H1 (cell line): ENCODE results near the gene TRMT44. TPM values are rescaled to one million over a fixed set of nuclear protein-coding genes. Genes with fewer than 3 reads are reported as not detected.
"Not testable (repeated sequence)": the region's sequence is repeated elsewhere in the genome, so short reads cannot be mapped to it uniquely, and the experiment has no call there.

Source experiments
- CTCF ChIA-PET: fragments of 300-600 bp; sonication (Branson Sonifier 250); formaldehyde crosslinking; loops from one replicate; lab custom pipeline; 2021; ENCODE audit not compliant: partially characterized antibody; lab: Charles Lee
- POLR2A ChIA-PET: fragments of 300-600 bp; sonication (Branson Sonifier 250); formaldehyde crosslinking; loops from one replicate; lab custom pipeline; 2021; ENCODE audit warnings: inconsistent platforms; ENCODE audit not compliant: partially characterized antibody; lab: Charles Lee
- DNase-seq, 2 experiments: peaks; one replicate each; pipeline versions ENCODE4 v3.0.0 to v3.0.0-alpha.2; 2010 to 2022; ENCODE audit warnings: low spot score in 2 of 2, low read depth in 1 of 2, mixed read lengths in 1 of 2
- FAIRE-seq: peaks from 2 replicates; lab custom pipeline; 2011; peaks lifted over from hg19 to GRCh38; lab: Jason Lieb, UNC
- H2AFZ ChIP-seq: 2 replicates; pipeline ENCODE4 v1.8.1; 2012; ENCODE audit warnings: low read length, inconsistent platforms
- H2AK5ac ChIP-seq: 2 replicates; pipeline ENCODE4 v1.6.1; 2013; ENCODE audit warnings: low read depth, low read length
- H2BK120ac ChIP-seq: replicated peaks from 2 replicates; pipeline ENCODE3; 2013; ENCODE audit warnings: low read depth, low read length, inconsistent platforms
- H2BK12ac ChIP-seq: 2 replicates; pipeline ENCODE4 v1.6.1; 2013; ENCODE audit warnings: low read depth, low read length
- H2BK15ac ChIP-seq: 2 replicates; pipeline ENCODE4 v1.6.1; 2013; ENCODE audit warnings: low read length
- H2BK20ac ChIP-seq: 2 replicates; pipeline ENCODE4 v1.6.1; 2013; ENCODE audit warnings: low read length
- H2BK5ac ChIP-seq: 2 replicates; pipeline ENCODE4 v1.6.1; 2013; ENCODE audit warnings: low read depth, low read length
- H3K14ac ChIP-seq: 2 replicates; pipeline ENCODE4 v1.6.1; 2013; ENCODE audit warnings: inconsistent platforms; ENCODE audit not compliant: insufficient read length
- H3K18ac ChIP-seq: 2 replicates; pipeline ENCODE4 v1.6.1; 2013; ENCODE audit warnings: low read length; ENCODE audit errors: extremely low read depth
- H3K23ac ChIP-seq: 2 replicates; pipeline ENCODE4 v1.6.1; 2013; ENCODE audit warnings: inconsistent platforms; ENCODE audit not compliant: insufficient read length
- H3K23me2 ChIP-seq: 2 replicates; pipeline ENCODE4 v1.6.1; 2013; ENCODE audit warnings: low read depth, low read length
- H3K27ac ChIP-seq: 2 replicates; pipeline ENCODE4 v1.6.1; 2011; ENCODE audit warnings: low read depth, low read length, inconsistent platforms
- H3K27me3 ChIP-seq, 4 experiments: replicated peaks in 1 of 4; 1 replicate in 1 of 4; 2 replicates in 3 of 4; pipeline versions ENCODE4 v1.6.1 to v1.8.1; 2011 to 2013; ENCODE audit warnings: low read length in 3 of 4, mild to moderate bottlenecking in 3 of 4, inconsistent platforms in 2 of 4, mixed read lengths in 2 of 4, moderate library complexity in 1 of 4; ENCODE audit not compliant: control insufficient read depth in 3 of 4, insufficient read depth in 3 of 4; ENCODE audit errors: extremely low read depth in 1 of 4
- H3K36me3 ChIP-seq, 4 experiments: 2 replicates each; pipeline versions ENCODE4 v1.6.1 to v1.8.1; 2011 to 2013; ENCODE audit warnings: mild to moderate bottlenecking in 4 of 4, low read length in 3 of 4, moderate library complexity in 2 of 4, control low read depth in 1 of 4, inconsistent platforms in 1 of 4; ENCODE audit not compliant: insufficient read depth in 4 of 4, control insufficient read depth in 2 of 4
- H3K4ac ChIP-seq: replicated peaks from 2 replicates; pipeline ENCODE3; 2013; ENCODE audit warnings: low read length, low read depth, mixed read lengths, inconsistent platforms; ENCODE audit not compliant: insufficient read length
- H3K4me1 ChIP-seq, 4 experiments: replicated peaks in 1 of 4; 1 replicate in 1 of 4; 2 replicates in 3 of 4; pipeline versions ENCODE4 v1.6.1 to v1.8.1; 2011 to 2013; ENCODE audit warnings: low read length in 3 of 4, inconsistent platforms in 2 of 4, mixed read lengths in 1 of 4; ENCODE audit not compliant: insufficient read depth in 4 of 4, control insufficient read depth in 3 of 4
- H3K4me2 ChIP-seq, 2 experiments: 2 replicates each; pipeline versions ENCODE4 v1.6.1 to v1.8.1; 2011 to 2013; ENCODE audit warnings: low read depth in 2 of 2, low read length in 2 of 2, control low read depth in 1 of 2, inconsistent platforms in 1 of 2, mild to moderate bottlenecking in 1 of 2; ENCODE audit not compliant: insufficient read depth in 1 of 2
- H3K4me3 ChIP-seq, 4 experiments: fragments of 200-600, 300-600 bp in 1 of 4; sonication (generic), shearing (Covaris generic), sonication (Bioruptor Twin) in 1 of 4; 2 replicates each; pipeline versions ENCODE4 v1.5.1 to v1.8.1; 2011 to 2016; ENCODE audit warnings: low read length in 4 of 4, low read depth in 3 of 4, control low read depth in 2 of 4, inconsistent platforms in 2 of 4, mild to moderate bottlenecking in 2 of 4, mixed read lengths in 1 of 4, moderate library complexity in 1 of 4; ENCODE audit not compliant: insufficient read depth in 2 of 4; ENCODE audit errors: extremely low read depth in 1 of 4
- H3K56ac ChIP-seq: replicated peaks from 2 replicates; pipeline ENCODE3; 2013; ENCODE audit warnings: low read depth, mild to moderate bottlenecking, mixed read lengths, low read length, inconsistent platforms; ENCODE audit not compliant: insufficient read length
- H3K79me1 ChIP-seq: 2 replicates; pipeline ENCODE4 v1.6.1; 2013; ENCODE audit warnings: low read depth, low read length, control low read depth
- H3K79me2 ChIP-seq, 2 experiments: 2 replicates each; pipeline versions ENCODE4 v1.6.1 to v1.8.1; 2012 to 2013; ENCODE audit warnings: low read length in 2 of 2, mild to moderate bottlenecking in 2 of 2, inconsistent platforms in 1 of 2; ENCODE audit not compliant: insufficient read depth in 2 of 2, control insufficient read depth in 1 of 2
- H3K9ac ChIP-seq, 4 experiments: replicated peaks in 1 of 4; 1 replicate in 1 of 4; 2 replicates in 3 of 4; pipeline versions ENCODE4 v1.6.1 to v1.8.1; 2011 to 2013; ENCODE audit warnings: low read depth in 3 of 4, low read length in 3 of 4, control low read depth in 2 of 4, mild to moderate bottlenecking in 2 of 4, moderate library complexity in 2 of 4, inconsistent platforms in 1 of 4; ENCODE audit errors: extremely low read depth in 1 of 4
- H3K9me3 ChIP-seq, 2 experiments: 2 replicates each; pipeline versions ENCODE4 v1.6.1 to v1.8.1; 2012 to 2013; ENCODE audit warnings: mild to moderate bottlenecking in 2 of 2, moderate library complexity in 2 of 2, control low read depth in 1 of 2, inconsistent platforms in 1 of 2, low read depth in 1 of 2, low read length in 1 of 2, mixed read lengths in 1 of 2; ENCODE audit not compliant: insufficient read depth in 2 of 2
- H4K20me1 ChIP-seq, 2 experiments: replicated peaks in 1 of 2; 2 replicates each; pipeline versions ENCODE3 to v1.8.1; 2011 to 2013; ENCODE audit warnings: inconsistent platforms in 2 of 2, low read length in 2 of 2, mild to moderate bottlenecking in 1 of 2; ENCODE audit not compliant: insufficient read depth in 2 of 2, control insufficient read depth in 1 of 2
- H4K5ac ChIP-seq: 2 replicates; pipeline ENCODE4 v1.6.1; 2013; ENCODE audit warnings: low read length, low read depth, mixed read lengths, inconsistent platforms; ENCODE audit not compliant: insufficient read length
- H4K8ac ChIP-seq: 2 replicates; pipeline ENCODE4 v1.8.0; 2013; ENCODE audit warnings: mild to moderate bottlenecking, moderate library complexity, low read length, inconsistent platforms; ENCODE audit not compliant: insufficient read depth; ENCODE audit errors: extremely low read depth
- H4K91ac ChIP-seq: replicated peaks from 2 replicates; pipeline ENCODE3; 2013; ENCODE audit warnings: low read length, mixed read lengths, inconsistent platforms; ENCODE audit not compliant: insufficient read length
- WGBS, 2 experiments: shearing (Covaris generic) in 1 of 2; methylation state at CpG; one replicate each; pipeline versions ENCODE4 v1.1.6 to v1.1.7; 2013 to 2015; ENCODE audit warnings: low lambda C conversion rate in 2 of 2, mixed read lengths in 2 of 2, inconsistent platforms in 1 of 2, low coverage in 1 of 2, missing lambda C conversion rate in 1 of 2; ENCODE audit not compliant: insufficient replicate concordance in 2 of 2, insufficient coverage in 1 of 2, insufficient read length in 1 of 2; ENCODE audit errors: extremely low coverage in 1 of 2, missing lambda C conversion rate in 1 of 2; 5-methylcytosine and 5-hydroxymethylcytosine counted together
- polyA plus RNA-seq, 7 experiments: library from polyadenylated mRNA; depleted of rRNA in 3 of 7; stranded (reverse) in 5 of 7; unstranded in 2 of 7; fragments of >200 nt in 5 of 7; fragments of 200-250 nt in 2 of 7; gene quantifications; 1 replicate in 5 of 7; 2 replicates in 1 of 7; 4 replicates in 1 of 7; pipeline versions ENCODE4 v1.2.1 to v1.2.3, GENCODE V29; 2011 to 2013; ENCODE audit warnings: missing spikeins in 2 of 7, mixed read lengths in 2 of 7
- total RNA-seq: library from RNA; stranded (reverse); fragmentation: NEBNext Ultra II Directional; extraction: Animal tissue kit (Norgen Biotek cat#: 25700); gene quantifications from 2 replicates; pipeline ENCODE4 v1.2.1, GENCODE V29; 2021

TRMT44 gene
- total and polyA plus RNA-seq, 2 of the 8 experiments (the other 6 are each of a cell fraction or from before 2014, with no cell fraction given) = 8.6 to 23.9 TPM

DNA sequence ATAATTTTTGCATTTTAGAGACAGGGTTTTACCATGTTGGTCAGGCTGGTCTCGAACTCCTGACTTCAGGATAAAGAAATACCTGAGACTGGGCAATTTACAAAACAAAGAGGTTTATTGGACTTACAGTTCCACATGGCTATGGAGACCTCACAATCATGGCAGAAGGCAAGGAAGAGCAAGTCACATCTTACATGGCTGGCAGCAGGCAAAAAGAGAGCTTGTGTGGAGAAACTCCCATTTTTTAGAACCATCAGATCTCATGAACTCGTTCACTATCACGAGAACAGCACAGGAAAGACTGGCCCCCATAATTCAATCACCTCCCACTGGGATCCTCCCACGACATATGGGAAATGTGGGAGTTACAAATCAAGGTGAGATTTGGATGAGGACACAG is 72.5 kb downstream of the TRMT44 start:
- H3K79me1 ChIP-seq, H3K18ac ChIP-seq, H3K23me2 ChIP-seq, H2BK5ac ChIP-seq, H3K23ac ChIP-seq, FAIRE-seq, H2BK20ac ChIP-seq, H4K5ac ChIP-seq, H3K56ac ChIP-seq, H3K4me2 ChIP-seq, DNase-seq, H2AFZ ChIP-seq, H3K9ac ChIP-seq, H4K20me1 ChIP-seq, H2AK5ac ChIP-seq, H3K9me3 ChIP-seq, H2BK120ac ChIP-seq, H3K36me3 ChIP-seq, H3K4me3 ChIP-seq, H3K4me1 ChIP-seq, H3K79me2 ChIP-seq, H2BK15ac ChIP-seq, H3K27me3 ChIP-seq, POLR2A ChIA-PET, H2BK12ac ChIP-seq, H3K14ac ChIP-seq, H4K91ac ChIP-seq, H4K8ac ChIP-seq, H3K4ac ChIP-seq, H3K27ac ChIP-seq: not testable (repeated sequence)
- 82% methylated on average over 4 of the region's 4 CpGs; no CpG with 5 or more reads in 1 of the 2 experiments for whole genome bisulfite sequencing, 2 experiments
- CTCF ChIA-PET = interaction anchor here (0.7 to 1.4 kb wide), 2 partner anchors 11 kb away, joined by 3 to 4 read pairs; no protein-coding TSS in a partner anchor
